ENCODE results near the gene ACBD5. TPM values are rescaled to one million over a fixed set of nuclear protein-coding genes. Genes with fewer than 3 reads are reported as not detected.

Gene ACBD5
- total RNA-seq, 1 experiment from 2014 or later = 18.4 TPM

DNA sequence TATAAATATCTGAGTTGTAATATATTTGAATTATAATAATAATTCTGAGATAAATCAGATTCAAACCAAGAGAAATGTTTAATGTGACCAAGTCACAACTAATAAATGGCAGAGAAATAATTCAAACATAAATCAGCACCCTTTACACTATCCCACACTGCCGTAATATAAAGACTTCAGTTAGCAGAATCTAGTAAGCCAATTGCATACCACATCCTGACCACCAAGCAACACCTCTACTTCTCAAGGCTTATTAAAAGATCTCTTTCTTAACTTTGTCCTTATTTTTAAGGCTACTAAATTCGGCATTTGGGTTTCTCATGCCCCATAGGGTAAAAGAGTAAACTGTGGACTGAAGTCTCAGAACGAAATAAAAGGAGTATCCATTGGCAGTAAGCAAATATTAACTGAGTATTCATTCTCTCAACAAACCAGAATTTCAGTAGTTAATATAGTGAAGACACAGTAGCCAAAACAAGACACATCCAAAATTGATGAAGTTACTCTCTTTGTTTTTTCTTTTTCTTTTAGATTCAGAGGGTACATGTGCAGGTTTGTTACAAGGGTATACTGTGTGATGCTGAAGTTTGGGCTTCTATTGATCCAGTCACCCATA, 14.8 kb downstream of the ACBD5 start:
- CTCF ChIA-PET = no interaction called here
- H3K36me3 ChIP-seq (ENCODE audit: control insufficient read depth, insufficient read depth, low read length) = peaks cover 12% of the 10 kb centered on the region
- H3K9me3 ChIP-seq (ENCODE audit: control insufficient read depth, insufficient read depth, low read depth, low read length) = no peaks in the 10 kb centered on the region
- intact Hi-C loops (cut with micrococcal nuclease; ENCODE audit: unreplicated experiment) = no loop called here
- ATAC-seq (no peak), DNase-seq (ENCODE audit: low read depth, low spot score) (no peak)
- BruUV-seq (replicated peaks) = no TSS peak
- no peak overlapping the region for H3K4me3 ChIP-seq (ENCODE audit: low read depth in 2 of 2, low read length in 2 of 2)
- TF ChIP-seq, protein P1, sequence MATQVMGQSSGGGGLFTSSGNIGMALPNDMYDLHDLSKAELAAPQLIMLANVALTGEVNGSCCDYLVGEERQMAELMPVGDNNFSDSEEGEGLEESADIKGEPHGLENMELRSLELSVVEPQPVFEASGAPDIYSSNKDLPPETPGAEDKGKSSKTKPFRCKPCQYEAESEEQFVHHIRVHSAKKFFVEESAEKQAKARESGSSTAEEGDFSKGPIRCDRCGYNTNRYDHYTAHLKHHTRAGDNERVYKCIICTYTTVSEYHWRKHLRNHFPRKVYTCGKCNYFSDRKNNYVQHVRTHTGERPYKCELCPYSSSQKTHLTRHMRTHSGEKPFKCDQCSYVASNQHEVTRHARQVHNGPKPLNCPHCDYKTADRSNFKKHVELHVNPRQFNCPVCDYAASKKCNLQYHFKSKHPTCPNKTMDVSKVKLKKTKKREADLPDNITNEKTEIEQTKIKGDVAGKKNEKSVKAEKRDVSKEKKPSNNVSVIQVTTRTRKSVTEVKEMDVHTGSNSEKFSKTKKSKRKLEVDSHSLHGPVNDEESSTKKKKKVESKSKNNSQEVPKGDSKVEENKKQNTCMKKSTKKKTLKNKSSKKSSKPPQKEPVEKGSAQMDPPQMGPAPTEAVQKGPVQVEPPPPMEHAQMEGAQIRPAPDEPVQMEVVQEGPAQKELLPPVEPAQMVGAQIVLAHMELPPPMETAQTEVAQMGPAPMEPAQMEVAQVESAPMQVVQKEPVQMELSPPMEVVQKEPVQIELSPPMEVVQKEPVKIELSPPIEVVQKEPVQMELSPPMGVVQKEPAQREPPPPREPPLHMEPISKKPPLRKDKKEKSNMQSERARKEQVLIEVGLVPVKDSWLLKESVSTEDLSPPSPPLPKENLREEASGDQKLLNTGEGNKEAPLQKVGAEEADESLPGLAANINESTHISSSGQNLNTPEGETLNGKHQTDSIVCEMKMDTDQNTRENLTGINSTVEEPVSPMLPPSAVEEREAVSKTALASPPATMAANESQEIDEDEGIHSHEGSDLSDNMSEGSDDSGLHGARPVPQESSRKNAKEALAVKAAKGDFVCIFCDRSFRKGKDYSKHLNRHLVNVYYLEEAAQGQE (IDR thresholded peaks at IDR 0.05; ENCODE audit: insufficient read depth in 1 of 2, low read depth in 2 of 2, low read length in 1 of 2) = no peak
- TF ChIP-seq, protein P2, sequence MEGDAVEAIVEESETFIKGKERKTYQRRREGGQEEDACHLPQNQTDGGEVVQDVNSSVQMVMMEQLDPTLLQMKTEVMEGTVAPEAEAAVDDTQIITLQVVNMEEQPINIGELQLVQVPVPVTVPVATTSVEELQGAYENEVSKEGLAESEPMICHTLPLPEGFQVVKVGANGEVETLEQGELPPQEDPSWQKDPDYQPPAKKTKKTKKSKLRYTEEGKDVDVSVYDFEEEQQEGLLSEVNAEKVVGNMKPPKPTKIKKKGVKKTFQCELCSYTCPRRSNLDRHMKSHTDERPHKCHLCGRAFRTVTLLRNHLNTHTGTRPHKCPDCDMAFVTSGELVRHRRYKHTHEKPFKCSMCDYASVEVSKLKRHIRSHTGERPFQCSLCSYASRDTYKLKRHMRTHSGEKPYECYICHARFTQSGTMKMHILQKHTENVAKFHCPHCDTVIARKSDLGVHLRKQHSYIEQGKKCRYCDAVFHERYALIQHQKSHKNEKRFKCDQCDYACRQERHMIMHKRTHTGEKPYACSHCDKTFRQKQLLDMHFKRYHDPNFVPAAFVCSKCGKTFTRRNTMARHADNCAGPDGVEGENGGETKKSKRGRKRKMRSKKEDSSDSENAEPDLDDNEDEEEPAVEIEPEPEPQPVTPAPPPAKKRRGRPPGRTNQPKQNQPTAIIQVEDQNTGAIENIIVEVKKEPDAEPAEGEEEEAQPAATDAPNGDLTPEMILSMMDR (IDR thresholded peaks at IDR 0.05) = no peak
- TF ChIP-seq TCF7L2 (IDR thresholded peaks at IDR 0.05; ENCODE audit: low read depth, low read length) (no peak), SIN3A (IDR thresholded peaks at IDR 0.05; ENCODE audit: borderline replicate concordance, insufficient read depth, low read depth, low read length) (no peak)
- H3K27me3 ChIP-seq (ENCODE audit: control insufficient read depth, insufficient read depth, low read length) = no peaks in the 10 kb centered on the region
- no peak overlapping the region for H3K27ac ChIP-seq (ENCODE audit: low read length)
- H3K4me1 ChIP-seq (ENCODE audit: control insufficient read depth, insufficient read depth, low read length) = no peaks in the 10 kb centered on the region
- in situ Hi-C loops (cut with HindIII; ENCODE audit: low pct_unique_long_range_greater_than_20kb, low sequenced_read_pairs) = no loop called here
- POLR2A ChIA-PET = no interaction called here

DNA sequence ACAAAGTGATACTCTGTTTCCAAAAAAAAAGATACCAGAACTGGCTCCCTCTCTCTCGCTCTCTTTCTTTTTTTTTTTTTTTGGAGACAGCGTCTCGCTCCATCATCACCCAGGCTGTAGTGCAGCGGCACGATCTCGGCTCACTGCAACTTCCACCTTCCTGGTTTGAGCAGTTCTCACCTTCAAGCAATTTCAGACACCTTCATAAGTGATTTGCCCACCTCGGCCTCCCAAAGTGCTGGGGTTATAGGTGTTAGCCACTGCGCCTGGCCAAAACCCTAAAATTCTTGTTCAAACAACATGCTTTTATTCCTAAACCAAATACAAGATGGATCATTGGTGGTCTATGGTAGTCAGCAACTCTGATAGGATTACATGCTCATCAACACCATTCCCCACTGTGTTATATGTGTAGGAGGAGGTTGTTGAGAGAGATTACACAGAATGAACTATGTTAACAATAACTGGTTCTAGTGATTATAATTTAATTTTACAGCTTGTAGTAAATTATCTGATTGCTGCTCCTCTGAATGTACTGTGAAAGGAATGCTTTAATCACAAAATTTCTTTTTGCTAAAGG, 15.5 kb downstream of the ACBD5 start:
- TF ChIP-seq SIN3A (IDR thresholded peaks at IDR 0.05; ENCODE audit: borderline replicate concordance, insufficient read depth, low read depth, low read length) = no peak
- TF ChIP-seq, protein P1 (IDR thresholded peaks at IDR 0.05; ENCODE audit: insufficient read depth in 1 of 2, low read depth in 2 of 2, low read length in 1 of 2) = no peak
- TF ChIP-seq POLR2AphosphoS5 (IDR thresholded peaks at IDR 0.05; ENCODE audit: low read depth, low read length) = no peak
- TF ChIP-seq TCF7L2 (IDR thresholded peaks at IDR 0.05; ENCODE audit: low read depth, low read length) = no peak
- TF ChIP-seq, protein P2 (IDR thresholded peaks at IDR 0.05) = no peak
- intact Hi-C loops (cut with micrococcal nuclease; ENCODE audit: unreplicated experiment) = no loop called here

More for the DNA sequence above, 15.5 kb downstream of the ACBD5 start:
- Histone ChIP-seq H3K36me3 (ENCODE audit: control insufficient read depth, insufficient read depth, low read length) (peaks cover 13% of the 10 kb centered on the region), H3K4me3 (ENCODE audit: low read depth in 2 of 2, low read length in 2 of 2) (no peak overlapping the region), H3K4me1 (ENCODE audit: control insufficient read depth, insufficient read depth, low read length) (no peaks in the 10 kb centered on the region), H3K9me3 (ENCODE audit: control insufficient read depth, insufficient read depth, low read depth, low read length) (no peaks in the 10 kb centered on the region), H3K27me3 (ENCODE audit: control insufficient read depth, insufficient read depth, low read length) (no peaks in the 10 kb centered on the region), H3K27ac (ENCODE audit: low read length) (no peak overlapping the region)
- ChIA-PET POLR2A (no interaction called here), CTCF (no interaction called here)
- DNase-seq (ENCODE audit: low read depth, low spot score) = no peak
- in situ Hi-C loops (cut with HindIII; ENCODE audit: low pct_unique_long_range_greater_than_20kb, low sequenced_read_pairs) = no loop called here
- no peak for ATAC-seq
- no TSS peak for BruUV-seq (replicated peaks)
